Measurements from ENCODE around the gene LITAF. TPM values are rescaled to one million over a fixed set of nuclear protein-coding genes. Genes with fewer than 3 reads are reported as not detected.

The LITAF gene
- total RNA-seq, result 67.6 and 80.2 TPM in 2 replicates

GRCh38 chr16:11586856-11587642, at the start of gene LITAF:
LITAF (minus strand) TSS chr16:11586919; CDS start chr16:11556730, 30,189 bp downstream.

Other genes with a start within 250 kb of the LITAF start
- 10.9 and 18.0 TPM in 2 replicates for gene RMI2, start 241.5 kb downstream of the LITAF start, total RNA-seq
- gene SNN, start 81.5 kb upstream of the LITAF start, total RNA-seq, result 6.3 and 17.8 TPM in 2 replicates
- gene TXNDC11, start 155.9 kb upstream of the LITAF start, total RNA-seq, result 34.9 and 43.2 TPM in 2 replicates
- gene ZC3H7A, start 210.3 kb upstream of the LITAF start, total RNA-seq, result 27.0 and 57.1 TPM in 2 replicates